ENCODE results near the gene SAXO2.
"Not testable (repeated sequence)": the region's sequence is repeated elsewhere in the genome, so short reads cannot be mapped to it uniquely, and the experiment has no call there.

The SAXO2 gene, protein sequence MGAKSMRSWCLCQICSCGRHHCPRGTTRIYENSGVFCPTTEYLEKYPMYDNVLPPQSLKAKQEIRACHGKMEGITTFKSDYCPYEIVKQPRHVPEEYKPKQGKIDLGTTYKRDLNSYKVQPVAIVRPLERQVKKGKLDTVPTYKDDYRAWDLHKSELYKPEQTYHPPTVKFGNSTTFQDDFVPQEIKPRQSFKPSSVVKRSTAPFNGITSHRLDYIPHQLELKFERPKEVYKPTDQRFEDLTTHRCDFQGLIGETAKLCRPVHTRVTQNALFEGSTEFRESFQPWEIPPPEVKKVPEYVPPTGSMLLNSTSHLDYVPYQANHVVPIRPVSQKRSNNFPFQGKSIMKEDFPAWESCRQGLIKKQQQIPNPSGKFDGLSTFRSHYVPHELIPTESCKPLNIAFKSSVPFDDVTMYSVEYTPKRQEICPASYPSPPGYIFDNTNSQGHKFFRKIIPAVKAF

DNA sequence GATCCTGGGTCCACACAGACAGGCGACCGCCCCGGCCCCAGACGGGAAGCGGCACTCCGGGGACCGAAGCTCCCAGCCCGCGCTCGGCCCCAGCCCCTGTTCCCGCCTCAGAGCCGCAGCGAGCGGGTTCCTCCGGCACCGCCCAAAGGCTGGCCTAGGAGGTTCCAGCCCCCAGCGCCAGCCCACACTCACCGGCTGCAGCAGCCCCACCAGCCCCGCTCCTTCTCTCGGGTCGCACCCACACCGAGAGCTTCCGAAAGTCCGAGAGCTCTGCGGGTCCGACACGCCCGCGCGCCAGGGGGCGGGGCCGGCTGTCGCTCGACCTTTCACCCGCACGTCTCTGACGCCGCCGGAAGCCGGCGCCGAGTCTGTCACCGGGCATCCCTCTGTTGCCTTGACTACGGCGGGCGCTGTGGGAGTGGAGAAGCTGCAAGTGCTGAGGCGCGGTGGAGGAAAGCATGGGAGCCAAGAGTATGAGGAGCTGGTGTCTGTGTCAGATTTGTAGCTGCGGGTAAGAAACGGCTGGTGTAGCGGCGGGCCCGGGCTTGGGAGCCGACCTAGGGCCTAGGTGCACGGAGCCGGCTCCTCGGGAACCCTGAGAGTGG lies at the start of gene SAXO2, which contains the start of gene EFL1:
Gene SAXO2 (plus strand): TSS at position 397 of the 605 bp plus-strand sequence. CDS start 62 bp downstream, at position 459.
Gene EFL1 (minus strand): TSS at position 313 of the 605 bp plus-strand sequence. CDS start 956 bp downstream, outside the sequence.
- TF ChIP-seq, protein P1, sequence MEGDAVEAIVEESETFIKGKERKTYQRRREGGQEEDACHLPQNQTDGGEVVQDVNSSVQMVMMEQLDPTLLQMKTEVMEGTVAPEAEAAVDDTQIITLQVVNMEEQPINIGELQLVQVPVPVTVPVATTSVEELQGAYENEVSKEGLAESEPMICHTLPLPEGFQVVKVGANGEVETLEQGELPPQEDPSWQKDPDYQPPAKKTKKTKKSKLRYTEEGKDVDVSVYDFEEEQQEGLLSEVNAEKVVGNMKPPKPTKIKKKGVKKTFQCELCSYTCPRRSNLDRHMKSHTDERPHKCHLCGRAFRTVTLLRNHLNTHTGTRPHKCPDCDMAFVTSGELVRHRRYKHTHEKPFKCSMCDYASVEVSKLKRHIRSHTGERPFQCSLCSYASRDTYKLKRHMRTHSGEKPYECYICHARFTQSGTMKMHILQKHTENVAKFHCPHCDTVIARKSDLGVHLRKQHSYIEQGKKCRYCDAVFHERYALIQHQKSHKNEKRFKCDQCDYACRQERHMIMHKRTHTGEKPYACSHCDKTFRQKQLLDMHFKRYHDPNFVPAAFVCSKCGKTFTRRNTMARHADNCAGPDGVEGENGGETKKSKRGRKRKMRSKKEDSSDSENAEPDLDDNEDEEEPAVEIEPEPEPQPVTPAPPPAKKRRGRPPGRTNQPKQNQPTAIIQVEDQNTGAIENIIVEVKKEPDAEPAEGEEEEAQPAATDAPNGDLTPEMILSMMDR (IDR thresholded peaks at IDR 0.05; ENCODE audit: low read depth, low read length): no peak
- H3K4me3 ChIP-seq (ENCODE audit: low read depth, low read length): peak within 1 kb of the TSS; percentile 60
- H3K27ac ChIP-seq: peak within 1 kb of the TSS; percentile 56

DNA sequence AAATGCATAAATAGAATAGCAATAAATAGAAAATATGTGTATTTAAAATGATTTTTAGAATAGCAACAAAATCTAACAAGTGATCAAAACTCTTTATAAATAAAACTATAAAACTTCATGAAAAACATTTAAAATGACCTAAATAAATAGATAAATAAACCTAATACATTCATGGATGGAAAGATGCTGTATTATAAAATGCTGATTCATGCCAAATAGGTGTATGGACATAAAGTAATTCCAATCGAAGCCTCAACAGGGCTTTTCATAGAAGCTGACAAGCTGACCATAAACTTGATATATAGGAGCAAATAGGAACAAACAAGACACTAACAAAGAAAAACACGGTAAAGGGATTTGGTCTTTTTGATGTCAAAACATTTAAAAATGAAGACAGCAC lies 46.5 kb upstream of the SAXO2 start:
- not testable (repeated sequence) for H3K4me3 ChIP-seq (ENCODE audit: low read depth, low read length); H3K27ac ChIP-seq; H3K9me3 ChIP-seq (ENCODE audit: severe bottlenecking); H3K36me3 ChIP-seq; H3K27me3 ChIP-seq (ENCODE audit: insufficient read depth, low read depth, severe bottlenecking); DNase-seq

More for the DNA sequence above, at the start of gene SAXO2, which contains the start of gene EFL1:
- peak; percentile 93 for DNase-seq
- peaks cover 23% of the 10 kb centered on the region for H3K36me3 ChIP-seq
- H3K9me3 ChIP-seq (ENCODE audit: severe bottlenecking): no peaks in the 10 kb centered on the region
- H3K27me3 ChIP-seq (ENCODE audit: insufficient read depth, low read depth, severe bottlenecking): no peaks in the 10 kb centered on the region

DNA sequence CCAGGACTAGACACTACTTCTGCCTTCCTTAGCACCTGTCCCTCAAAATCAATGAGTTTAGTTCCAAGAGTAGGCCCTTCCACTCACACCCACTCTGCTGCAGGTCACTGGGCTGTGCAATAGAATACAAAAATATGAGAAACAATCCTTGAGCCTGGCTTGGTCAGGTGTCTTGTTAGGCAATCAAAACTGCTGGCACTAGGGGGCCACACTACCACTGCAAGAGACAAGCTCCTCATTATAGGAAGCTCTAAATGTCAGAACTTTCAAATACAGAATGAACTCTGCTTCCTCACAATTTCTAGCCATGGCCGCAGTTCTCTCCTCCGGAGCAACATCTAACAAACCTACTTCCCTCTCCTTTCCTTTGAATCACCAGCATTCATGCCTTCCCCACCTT lies 41.1 kb upstream of the SAXO2 start:
- TF ChIP-seq, protein P1 (IDR thresholded peaks at IDR 0.05; ENCODE audit: low read depth, low read length): peak; percentile 35; the same call in 1 of the 2 replicates
- H3K36me3 ChIP-seq; H3K27ac ChIP-seq; H3K27me3 ChIP-seq (ENCODE audit: insufficient read depth, low read depth, severe bottlenecking); H3K9me3 ChIP-seq (ENCODE audit: severe bottlenecking); H3K4me3 ChIP-seq (ENCODE audit: low read depth, low read length): not testable (repeated sequence)
- peak; percentile 28 for DNase-seq

DNA sequence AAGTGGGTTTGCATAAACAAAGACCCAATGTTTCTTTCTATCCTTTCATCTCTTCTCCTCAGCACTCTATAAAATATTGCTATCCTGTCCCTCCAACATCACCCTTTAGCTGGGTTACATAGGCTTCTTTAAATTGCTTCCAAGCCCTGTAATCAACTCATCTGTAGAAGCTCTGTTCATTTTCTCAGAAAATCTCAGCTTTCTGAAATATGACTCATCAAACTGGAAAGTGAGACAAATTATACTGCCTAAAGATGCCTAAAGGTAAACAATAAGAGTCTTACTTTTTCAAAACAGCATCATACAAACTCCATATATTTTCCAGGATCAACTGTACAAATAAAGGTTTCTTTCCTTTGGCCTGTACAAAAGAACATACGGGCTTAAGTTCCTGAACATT lies 33.9 kb upstream of the SAXO2 start:
- no peaks in the 10 kb centered on the region for H3K27me3 ChIP-seq (ENCODE audit: insufficient read depth, low read depth, severe bottlenecking)
- TF ChIP-seq, protein P1 (IDR thresholded peaks at IDR 0.05; ENCODE audit: low read depth, low read length): no peak
- no peaks in the 10 kb centered on the region for H3K9me3 ChIP-seq (ENCODE audit: severe bottlenecking)
- no peak overlapping the region for H3K4me3 ChIP-seq (ENCODE audit: low read depth, low read length)
- H3K36me3 ChIP-seq: peaks cover 10% of the 10 kb centered on the region
- H3K27ac ChIP-seq: no peak overlapping the region
- no peak for DNase-seq

DNA sequence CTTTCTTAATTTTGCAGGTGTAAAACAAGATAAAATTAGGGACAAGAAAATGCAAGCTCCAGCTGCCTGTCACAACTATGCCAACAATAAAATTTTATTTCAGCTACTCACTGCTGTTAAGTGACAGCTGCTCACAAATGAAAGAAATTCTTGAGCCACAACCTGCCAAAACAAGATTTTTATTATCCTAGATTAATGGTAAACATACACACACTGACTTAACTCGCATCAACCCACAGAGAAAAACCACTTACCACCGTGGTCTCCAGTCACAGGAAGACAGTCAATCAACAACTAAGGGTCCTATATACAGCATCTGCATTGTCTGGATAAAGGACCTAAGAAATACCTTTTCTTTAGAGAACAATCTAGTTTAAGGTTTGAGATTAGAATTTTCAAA lies 31.4 kb upstream of the SAXO2 start:
- TF ChIP-seq, protein P1 (IDR thresholded peaks at IDR 0.05; ENCODE audit: low read depth, low read length): no peak
- Histone ChIP-seq H3K27me3 (ENCODE audit: insufficient read depth, low read depth, severe bottlenecking) (no peaks in the 10 kb centered on the region), H3K27ac (no peak overlapping the region), H3K9me3 (ENCODE audit: severe bottlenecking) (no peaks in the 10 kb centered on the region), H3K36me3 (peaks cover 8% of the 10 kb centered on the region), H3K4me3 (ENCODE audit: low read depth, low read length) (no peak overlapping the region)
- DNase-seq: no peak

DNA sequence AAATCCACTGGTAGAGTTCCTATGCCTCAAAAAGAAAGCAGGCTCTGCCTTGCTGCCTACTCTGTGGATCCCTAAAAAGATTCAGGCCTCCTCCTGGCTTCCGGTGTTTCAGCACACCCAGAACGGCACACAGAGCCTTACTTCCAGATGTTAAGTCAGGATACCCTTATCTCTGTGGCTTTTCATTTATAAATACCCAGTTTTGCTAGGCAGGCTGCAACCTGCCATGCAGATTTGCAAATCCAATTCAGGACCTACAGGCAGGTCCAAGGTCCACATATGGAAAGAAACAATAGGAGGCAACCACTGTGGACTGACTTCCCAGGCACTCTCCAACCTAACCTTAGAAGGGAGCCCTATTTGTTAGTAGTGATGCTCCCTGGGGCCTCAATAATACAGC lies 30.8 kb upstream of the SAXO2 start:
- Histone ChIP-seq H3K4me3 (ENCODE audit: low read depth, low read length) (no peak overlapping the region), H3K27ac (no peak overlapping the region), H3K27me3 (ENCODE audit: insufficient read depth, low read depth, severe bottlenecking) (no peaks in the 10 kb centered on the region), H3K36me3 (peaks cover 7% of the 10 kb centered on the region), H3K9me3 (ENCODE audit: severe bottlenecking) (no peaks in the 10 kb centered on the region)
- no peak for DNase-seq
- TF ChIP-seq, protein P1 (IDR thresholded peaks at IDR 0.05; ENCODE audit: low read depth, low read length): no peak

DNA sequence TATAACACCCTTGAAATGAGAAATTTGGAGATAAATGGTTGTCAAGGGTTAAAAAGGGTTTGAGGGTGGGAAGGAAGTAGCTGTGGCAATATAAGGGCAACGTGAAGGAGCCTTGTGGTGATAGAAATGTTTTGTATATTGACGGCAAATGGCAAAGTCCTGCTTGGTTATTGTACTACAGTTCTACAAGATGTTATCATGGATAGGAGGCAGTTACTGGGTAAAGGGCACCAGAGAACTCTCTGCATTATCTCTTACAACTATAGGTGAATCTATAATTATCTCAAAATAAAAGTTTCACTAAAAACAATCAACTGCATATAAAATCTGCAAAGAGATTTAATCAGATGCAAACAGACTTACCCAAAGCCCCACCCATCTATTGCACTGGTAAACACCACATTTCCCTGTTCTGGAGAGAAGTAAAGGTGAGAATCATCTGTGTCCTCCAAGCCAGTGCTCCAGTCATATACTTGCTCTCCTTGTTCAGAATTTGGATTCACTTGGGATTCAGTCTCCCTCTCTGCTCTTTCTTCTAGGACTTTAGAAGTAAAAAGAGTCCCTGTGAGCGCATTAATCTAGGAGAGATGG lies 24.6 kb upstream of the SAXO2 start:
- H3K9me3 ChIP-seq (ENCODE audit: severe bottlenecking); H3K27ac ChIP-seq; H3K27me3 ChIP-seq (ENCODE audit: insufficient read depth, low read depth, severe bottlenecking); H3K36me3 ChIP-seq; DNase-seq; H3K4me3 ChIP-seq (ENCODE audit: low read depth, low read length): not testable (repeated sequence)

Measured in WERI-Rb-1 (cell line).